ENCODE results near the gene HIVEP3.

The HIVEP3 gene

DNA sequence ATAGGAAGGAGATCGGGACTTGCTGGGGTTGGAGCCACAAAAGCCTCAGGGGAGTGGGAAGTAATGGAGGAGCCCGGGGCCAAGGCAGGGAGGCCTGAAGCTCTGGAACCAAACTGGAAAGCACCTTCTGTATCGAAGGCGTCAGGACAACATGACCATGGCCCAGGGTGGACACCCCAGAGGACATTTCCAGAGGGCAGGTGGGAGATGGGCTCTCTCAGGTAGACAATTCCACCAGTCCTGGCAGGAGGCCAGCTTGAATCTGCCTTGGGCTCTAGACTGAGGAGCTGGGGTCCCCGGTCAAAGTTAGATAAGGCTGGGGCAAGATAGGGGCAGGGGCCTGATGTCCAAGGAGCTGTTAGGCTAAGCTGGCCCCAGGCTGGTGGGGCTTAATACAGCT, 329.3 kb downstream of the HIVEP3 start:
- H3K9me3 ChIP-seq (ENCODE audit: insufficient read depth, low read length), result peaks cover 9% of the 10 kb centered on the region; the same call in 1 of the 2 replicates
- no peaks in the 10 kb centered on the region for H3K36me3 ChIP-seq (ENCODE audit: insufficient read depth, insufficient read length, low read length)
- no peak overlapping the region for H3K4me3 ChIP-seq (ENCODE audit: insufficient read length, low read depth)
- H3K9ac ChIP-seq (ENCODE audit: insufficient read length, low read depth), result no peak overlapping the region
- no peaks in the 10 kb centered on the region for H3K4me1 ChIP-seq (ENCODE audit: insufficient read depth, insufficient read length)
- no peaks in the 10 kb centered on the region for H3K27me3 ChIP-seq (ENCODE audit: insufficient read depth, insufficient read length)
- no peak for DNase-seq (ENCODE audit: low read depth, low spot score)
- TF ChIP-seq ZNF274 (IDR thresholded peaks at IDR 0.05; ENCODE audit: low read depth, low read length) (no peak), YY1 (IDR thresholded peaks at IDR 0.05; ENCODE audit: insufficient read depth, insufficient read length) (no peak), SUZ12 (IDR thresholded peaks at IDR 0.05; ENCODE audit: extremely low read depth, insufficient read depth, insufficient read length) (no peak)

DNA sequence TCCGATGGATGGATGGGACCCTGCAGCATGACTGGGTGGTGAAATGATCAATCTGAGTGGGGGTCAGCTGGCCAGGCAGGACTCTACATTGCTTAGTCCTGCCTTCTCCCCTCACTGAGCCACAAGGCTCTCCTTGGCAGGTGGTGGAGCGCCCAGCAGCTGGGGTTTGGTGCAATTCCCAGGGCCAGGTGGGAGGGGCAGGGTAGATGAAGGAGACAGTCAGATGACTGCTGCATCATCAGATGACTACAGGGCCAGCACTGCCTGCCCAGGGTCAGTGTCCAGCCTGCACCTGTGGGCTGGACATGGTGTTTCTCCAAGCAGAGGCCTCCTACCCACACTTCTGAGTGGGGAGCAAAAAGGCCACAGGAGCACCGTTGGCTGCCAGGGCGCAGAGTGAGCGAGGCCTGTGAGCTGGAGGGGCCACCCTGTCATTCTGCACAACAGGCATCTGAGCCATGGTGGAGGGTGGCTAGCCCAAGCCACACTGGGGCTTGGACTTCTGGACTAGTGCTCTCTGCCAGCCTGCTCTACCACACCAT, 330.3 kb downstream of the HIVEP3 start:
- Histone ChIP-seq H3K27me3 (ENCODE audit: insufficient read depth, insufficient read length) (no peaks in the 10 kb centered on the region), H3K9ac (ENCODE audit: insufficient read length, low read depth) (no peak overlapping the region), H3K4me1 (ENCODE audit: insufficient read depth, insufficient read length) (no peaks in the 10 kb centered on the region), H3K4me3 (ENCODE audit: insufficient read length, low read depth) (no peak overlapping the region), H3K9me3 (ENCODE audit: insufficient read depth, low read length) (peaks cover 9% of the 10 kb centered on the region; the same call in 1 of the 2 replicates), H3K36me3 (ENCODE audit: insufficient read depth, insufficient read length, low read length) (peaks cover 9% of the 10 kb centered on the region)
- no peak for DNase-seq (ENCODE audit: low read depth, low spot score)
- TF ChIP-seq ZNF274 (IDR thresholded peaks at IDR 0.05; ENCODE audit: low read depth, low read length), result no peak
- no peak for TF ChIP-seq SUZ12 (IDR thresholded peaks at IDR 0.05; ENCODE audit: extremely low read depth, insufficient read depth, insufficient read length)
- no peak for TF ChIP-seq YY1 (IDR thresholded peaks at IDR 0.05; ENCODE audit: insufficient read depth, insufficient read length)

DNA sequence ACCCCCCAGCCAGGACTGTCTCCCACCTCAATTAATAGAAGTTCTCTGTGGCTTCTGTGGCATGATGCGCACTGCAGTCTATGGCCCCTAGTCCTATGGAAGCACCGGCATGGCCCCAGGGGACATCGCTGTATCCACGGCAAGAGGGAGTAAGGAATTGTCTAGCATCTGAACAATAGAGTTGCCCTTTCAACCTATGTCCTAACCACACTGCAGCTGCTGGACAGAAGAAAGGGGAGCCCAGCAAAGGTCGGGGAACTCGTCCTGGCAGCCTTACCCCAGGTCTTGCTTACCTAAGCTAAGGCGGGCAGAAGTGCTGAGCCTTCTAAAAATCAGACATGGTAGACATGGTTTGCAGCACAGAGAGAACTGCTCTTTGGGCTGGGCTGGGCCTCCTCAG, 330.9 kb downstream of the HIVEP3 start:
- DNase-seq (ENCODE audit: low read depth, low spot score), result no peak
- Histone ChIP-seq H3K9ac (ENCODE audit: insufficient read length, low read depth) (no peak overlapping the region), H3K9me3 (ENCODE audit: insufficient read depth, low read length) (peaks cover 9% of the 10 kb centered on the region; the same call in 1 of the 2 replicates), H3K4me3 (ENCODE audit: insufficient read length, low read depth) (no peak overlapping the region), H3K27me3 (ENCODE audit: insufficient read depth, insufficient read length) (no peaks in the 10 kb centered on the region), H3K4me1 (ENCODE audit: insufficient read depth, insufficient read length) (no peaks in the 10 kb centered on the region), H3K36me3 (ENCODE audit: insufficient read depth, insufficient read length, low read length) (peaks cover 9% of the 10 kb centered on the region)
- no peak for TF ChIP-seq SUZ12 (IDR thresholded peaks at IDR 0.05; ENCODE audit: extremely low read depth, insufficient read depth, insufficient read length)

DNA sequence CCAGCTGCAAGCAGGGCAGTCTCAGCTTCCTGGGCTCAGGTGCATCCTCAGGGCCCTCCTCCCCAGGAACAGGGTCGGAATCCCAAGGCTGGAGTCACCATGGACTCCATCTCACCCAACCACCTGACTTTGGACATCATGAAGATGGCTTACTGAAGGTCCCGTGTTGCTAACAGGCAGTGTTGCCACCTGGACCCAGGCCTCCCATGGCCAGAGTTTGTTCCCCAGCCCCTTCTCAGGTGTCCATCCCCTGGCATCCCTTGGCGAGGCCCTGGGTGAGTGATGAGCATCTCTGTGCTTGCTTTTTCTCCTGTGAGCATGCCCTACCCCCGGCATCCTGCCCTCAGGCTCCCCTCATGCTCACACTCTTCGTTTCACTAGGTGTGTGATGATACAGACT, 332.5 kb downstream of the HIVEP3 start:
- Histone ChIP-seq H3K36me3 (ENCODE audit: insufficient read depth, insufficient read length, low read length) (peaks cover 9% of the 10 kb centered on the region), H3K4me3 (ENCODE audit: insufficient read length, low read depth) (no peak overlapping the region), H3K9me3 (ENCODE audit: insufficient read depth, low read length) (peaks cover 9% of the 10 kb centered on the region; the same call in 1 of the 2 replicates), H3K4me1 (ENCODE audit: insufficient read depth, insufficient read length) (no peaks in the 10 kb centered on the region), H3K27me3 (ENCODE audit: insufficient read depth, insufficient read length) (no peaks in the 10 kb centered on the region), H3K9ac (ENCODE audit: insufficient read length, low read depth) (no peak overlapping the region)
- DNase-seq (ENCODE audit: low read depth, low spot score), result no peak
- TF ChIP-seq SUZ12 (IDR thresholded peaks at IDR 0.05; ENCODE audit: extremely low read depth, insufficient read depth, insufficient read length), result no peak

DNA sequence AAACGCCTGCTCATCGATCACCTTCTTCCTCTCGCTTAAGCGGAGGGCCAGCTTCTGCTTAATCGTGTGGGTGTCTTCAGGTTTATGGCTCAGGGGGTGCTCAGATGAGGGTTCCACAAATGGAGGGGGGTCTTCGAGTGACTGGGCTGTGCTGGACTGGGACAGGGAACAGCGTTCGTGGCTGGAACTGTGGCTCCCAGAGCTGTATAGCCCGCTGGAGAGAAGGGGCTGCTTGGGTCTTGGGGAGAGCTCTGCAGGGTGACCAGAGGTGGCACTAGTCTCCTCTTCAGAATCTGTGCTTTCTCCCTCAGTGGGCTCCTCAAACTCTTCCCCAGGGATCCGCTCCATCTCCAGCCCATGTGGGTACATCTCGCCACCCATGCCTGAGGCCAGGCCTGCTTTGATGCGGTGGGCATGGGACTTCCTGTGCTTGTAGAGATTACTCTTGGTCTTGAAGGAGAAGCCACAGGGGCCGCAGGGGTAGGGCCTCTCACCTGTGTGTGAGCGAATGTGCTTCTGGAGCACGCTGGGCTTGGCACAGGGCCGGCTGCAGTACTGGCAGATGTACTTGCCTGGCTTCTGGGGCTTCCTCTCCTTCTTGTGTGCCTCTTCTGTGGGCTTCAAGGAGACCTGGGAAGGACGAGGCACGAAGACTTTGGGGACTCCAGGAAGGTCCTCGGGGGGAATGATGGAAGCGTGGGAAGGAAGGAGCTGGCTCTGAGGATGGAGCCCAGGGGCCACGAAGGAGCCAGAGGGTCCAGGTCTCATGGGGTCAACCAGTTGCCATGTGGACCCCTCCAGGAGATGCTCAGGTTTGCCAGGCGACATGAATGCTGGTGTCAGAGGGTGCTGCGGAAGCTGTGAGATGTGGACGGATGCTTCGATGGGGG, 334.8 kb downstream of the HIVEP3 start:
- H3K36me3 ChIP-seq (ENCODE audit: insufficient read depth, insufficient read length, low read length), result peaks cover 19% of the 10 kb centered on the region
- H3K4me1 ChIP-seq (ENCODE audit: insufficient read depth, insufficient read length), result no peaks in the 10 kb centered on the region
- no peak overlapping the region for H3K9ac ChIP-seq (ENCODE audit: insufficient read length, low read depth)
- no peaks in the 10 kb centered on the region for H3K27me3 ChIP-seq (ENCODE audit: insufficient read depth, insufficient read length)
- H3K9me3 ChIP-seq (ENCODE audit: insufficient read depth, low read length), result peaks cover 18% of the 10 kb centered on the region
- TF ChIP-seq SUZ12 (IDR thresholded peaks at IDR 0.05; ENCODE audit: extremely low read depth, insufficient read depth, insufficient read length) (no peak), ZNF274 (IDR thresholded peaks at IDR 0.05; ENCODE audit: low read depth, low read length) (no peak), YY1 (IDR thresholded peaks at IDR 0.05; ENCODE audit: insufficient read depth, insufficient read length) (no peak)
- DNase-seq (ENCODE audit: low read depth, low spot score), result no peak
- no peak overlapping the region for H3K4me3 ChIP-seq (ENCODE audit: insufficient read length, low read depth)

DNA sequence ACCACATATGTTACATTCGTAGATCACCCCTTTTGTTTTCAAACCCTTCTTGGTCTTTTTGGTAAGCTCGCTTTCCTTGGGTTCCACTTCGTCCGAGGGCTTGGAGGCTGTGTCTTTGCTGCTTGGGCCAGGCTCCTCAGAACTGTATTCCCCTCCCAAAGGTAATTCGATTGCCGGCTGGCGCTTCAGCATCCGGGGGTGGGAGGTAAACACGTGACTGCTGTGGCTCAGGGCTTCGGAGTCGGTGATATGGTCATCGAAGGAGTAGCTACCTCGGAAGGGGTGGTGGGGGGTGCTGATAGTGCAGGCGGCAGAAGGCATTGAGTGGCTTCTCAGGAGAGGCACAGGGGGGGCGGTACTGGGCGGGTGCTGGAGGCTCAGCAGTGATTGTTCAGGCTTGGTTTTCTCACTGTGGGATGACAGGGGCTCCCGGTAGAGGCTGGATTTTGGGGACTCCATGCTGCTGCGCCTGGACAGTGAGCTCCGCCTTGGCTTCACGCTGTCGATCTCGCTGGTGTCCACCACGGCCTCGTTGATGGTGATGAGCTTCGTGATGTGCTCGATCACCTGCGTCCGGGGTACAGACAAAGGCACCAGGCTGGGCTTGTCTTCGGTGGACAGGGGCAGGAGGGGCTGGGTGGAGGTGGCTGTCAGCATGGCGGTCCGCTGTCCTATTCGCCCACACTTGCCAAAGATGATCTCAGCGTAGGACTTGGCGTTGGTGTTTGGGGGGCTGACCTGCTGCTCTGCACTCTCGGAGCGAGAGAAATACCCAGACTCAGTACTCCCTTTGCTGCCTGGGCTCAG, 335.7 kb downstream of the HIVEP3 start:
- TF ChIP-seq YY1 (IDR thresholded peaks at IDR 0.05; ENCODE audit: insufficient read depth, insufficient read length) (no peak), SUZ12 (IDR thresholded peaks at IDR 0.05; ENCODE audit: extremely low read depth, insufficient read depth, insufficient read length) (no peak), ZNF274 (IDR thresholded peaks at IDR 0.05; ENCODE audit: low read depth, low read length) (no peak)
- Histone ChIP-seq H3K36me3 (ENCODE audit: insufficient read depth, insufficient read length, low read length) (peaks cover 19% of the 10 kb centered on the region), H3K4me1 (ENCODE audit: insufficient read depth, insufficient read length) (no peaks in the 10 kb centered on the region), H3K9me3 (ENCODE audit: insufficient read depth, low read length) (peaks cover 22% of the 10 kb centered on the region), H3K4me3 (ENCODE audit: insufficient read length, low read depth) (no peak overlapping the region), H3K27me3 (ENCODE audit: insufficient read depth, insufficient read length) (no peaks in the 10 kb centered on the region), H3K9ac (ENCODE audit: insufficient read length, low read depth) (no peak overlapping the region)
- DNase-seq (ENCODE audit: low read depth, low spot score), result no peak

DNA sequence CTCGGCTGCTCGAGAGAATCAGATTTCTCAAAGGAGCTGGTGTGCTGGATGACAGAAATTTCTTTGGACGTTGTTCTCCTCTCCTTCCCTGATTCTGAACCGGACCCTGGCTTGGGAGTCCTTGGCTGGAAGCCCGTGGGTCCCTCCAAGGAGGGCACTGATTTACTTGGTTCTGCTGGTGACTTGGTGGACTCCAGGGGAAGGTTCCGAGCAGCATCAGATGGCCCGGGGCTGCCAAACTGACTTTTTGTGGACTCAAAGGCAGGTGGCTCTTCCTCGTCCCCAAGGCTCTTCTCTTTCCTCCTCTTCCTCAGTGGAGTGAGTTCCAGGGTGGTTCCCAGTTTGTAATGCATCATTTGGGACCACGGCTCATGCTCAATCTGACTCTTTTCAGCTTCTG, 336.4 kb downstream of the HIVEP3 start:
- peaks cover 22% of the 10 kb centered on the region for H3K9me3 ChIP-seq (ENCODE audit: insufficient read depth, low read length)

More for the DNA sequence above, 336.4 kb downstream of the HIVEP3 start:
- no peaks in the 10 kb centered on the region for H3K4me1 ChIP-seq (ENCODE audit: insufficient read depth, insufficient read length)
- no peak for DNase-seq (ENCODE audit: low read depth, low spot score)
- H3K36me3 ChIP-seq (ENCODE audit: insufficient read depth, insufficient read length, low read length), result peaks cover 19% of the 10 kb centered on the region
- TF ChIP-seq YY1 (IDR thresholded peaks at IDR 0.05; ENCODE audit: insufficient read depth, insufficient read length), result no peak
- no peak for TF ChIP-seq ZNF274 (IDR thresholded peaks at IDR 0.05; ENCODE audit: low read depth, low read length)
- no peak for TF ChIP-seq SUZ12 (IDR thresholded peaks at IDR 0.05; ENCODE audit: extremely low read depth, insufficient read depth, insufficient read length)
- H3K9ac ChIP-seq (ENCODE audit: insufficient read length, low read depth), result no peak overlapping the region
- H3K4me3 ChIP-seq (ENCODE audit: insufficient read length, low read depth), result no peak overlapping the region
- no peaks in the 10 kb centered on the region for H3K27me3 ChIP-seq (ENCODE audit: insufficient read depth, insufficient read length)
